Ishikawa (cell line): ENCODE results near the gene PCGF2.

Source experiments
- CEBPB ChIP-seq: IDR thresholded peaks from 2 replicates; pipeline ENCODE4 v1.6.1; 2012
- EP300 ChIP-seq: IDR thresholded peaks from 2 replicates; pipeline ENCODE4 v1.6.1; 2012; ENCODE audit warnings: borderline replicate concordance
- TAF1 ChIP-seq: IDR thresholded peaks from 2 replicates; pipeline ENCODE4 v1.6.1; 2012; ENCODE audit warnings: low read depth, mild to moderate bottlenecking
- TCF12 ChIP-seq: IDR thresholded peaks from 2 replicates; pipeline ENCODE4 v1.6.1; 2012; ENCODE audit warnings: low read depth
- TF ChIP-seq, protein P1 (sequence below): IDR thresholded peaks from 2 replicates; pipeline ENCODE4 v1.6.1; 2012; ENCODE audit warnings: low read depth, mild to moderate bottlenecking
- TF ChIP-seq, protein P2 (sequence below): IDR thresholded peaks from 2 replicates; pipeline ENCODE4 v1.6.1; 2012

DNA sequence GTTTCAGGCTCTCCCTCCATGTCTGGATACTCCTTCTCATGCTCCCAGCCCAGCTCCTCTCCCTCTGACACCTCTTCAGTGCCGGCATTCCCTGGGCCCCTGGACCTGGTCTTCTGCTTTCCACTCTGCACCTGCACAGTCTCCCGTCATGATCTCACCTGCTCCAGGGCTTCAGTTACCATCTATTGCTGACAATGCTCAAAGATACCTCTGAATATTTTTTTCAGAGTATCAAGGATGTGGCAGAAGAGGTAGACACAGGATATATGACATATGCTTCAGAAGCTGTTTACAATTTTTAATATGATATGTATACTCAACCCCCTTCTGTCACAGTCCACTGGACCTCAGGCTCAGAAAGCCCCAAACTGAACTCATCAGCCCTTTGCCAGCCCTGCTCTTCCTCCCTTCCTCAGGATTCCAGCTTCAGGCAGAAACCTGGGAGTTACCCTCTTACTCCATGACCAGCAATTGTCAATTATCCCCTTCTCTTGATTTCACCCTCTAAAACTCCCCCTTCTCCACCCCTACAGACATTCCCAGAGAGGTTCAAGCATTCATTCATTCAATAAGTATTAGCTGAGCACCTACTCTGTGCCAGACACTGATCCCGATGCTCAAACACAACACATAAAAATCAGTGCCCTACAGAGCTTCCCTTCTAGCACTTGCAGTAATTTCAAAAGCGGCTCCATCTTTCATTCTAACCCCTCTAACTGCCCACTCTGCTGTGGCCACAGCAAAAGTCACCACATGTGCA, 50.9 kb downstream of the PCGF2 start:
- TF ChIP-seq, protein P1, sequence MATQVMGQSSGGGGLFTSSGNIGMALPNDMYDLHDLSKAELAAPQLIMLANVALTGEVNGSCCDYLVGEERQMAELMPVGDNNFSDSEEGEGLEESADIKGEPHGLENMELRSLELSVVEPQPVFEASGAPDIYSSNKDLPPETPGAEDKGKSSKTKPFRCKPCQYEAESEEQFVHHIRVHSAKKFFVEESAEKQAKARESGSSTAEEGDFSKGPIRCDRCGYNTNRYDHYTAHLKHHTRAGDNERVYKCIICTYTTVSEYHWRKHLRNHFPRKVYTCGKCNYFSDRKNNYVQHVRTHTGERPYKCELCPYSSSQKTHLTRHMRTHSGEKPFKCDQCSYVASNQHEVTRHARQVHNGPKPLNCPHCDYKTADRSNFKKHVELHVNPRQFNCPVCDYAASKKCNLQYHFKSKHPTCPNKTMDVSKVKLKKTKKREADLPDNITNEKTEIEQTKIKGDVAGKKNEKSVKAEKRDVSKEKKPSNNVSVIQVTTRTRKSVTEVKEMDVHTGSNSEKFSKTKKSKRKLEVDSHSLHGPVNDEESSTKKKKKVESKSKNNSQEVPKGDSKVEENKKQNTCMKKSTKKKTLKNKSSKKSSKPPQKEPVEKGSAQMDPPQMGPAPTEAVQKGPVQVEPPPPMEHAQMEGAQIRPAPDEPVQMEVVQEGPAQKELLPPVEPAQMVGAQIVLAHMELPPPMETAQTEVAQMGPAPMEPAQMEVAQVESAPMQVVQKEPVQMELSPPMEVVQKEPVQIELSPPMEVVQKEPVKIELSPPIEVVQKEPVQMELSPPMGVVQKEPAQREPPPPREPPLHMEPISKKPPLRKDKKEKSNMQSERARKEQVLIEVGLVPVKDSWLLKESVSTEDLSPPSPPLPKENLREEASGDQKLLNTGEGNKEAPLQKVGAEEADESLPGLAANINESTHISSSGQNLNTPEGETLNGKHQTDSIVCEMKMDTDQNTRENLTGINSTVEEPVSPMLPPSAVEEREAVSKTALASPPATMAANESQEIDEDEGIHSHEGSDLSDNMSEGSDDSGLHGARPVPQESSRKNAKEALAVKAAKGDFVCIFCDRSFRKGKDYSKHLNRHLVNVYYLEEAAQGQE, result no peak
- TF ChIP-seq, protein P2, sequence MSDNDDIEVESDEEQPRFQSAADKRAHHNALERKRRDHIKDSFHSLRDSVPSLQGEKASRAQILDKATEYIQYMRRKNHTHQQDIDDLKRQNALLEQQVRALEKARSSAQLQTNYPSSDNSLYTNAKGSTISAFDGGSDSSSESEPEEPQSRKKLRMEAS, result no peak
- TF ChIP-seq EP300 (no peak), TAF1 (no peak), TCF12 (no peak), CEBPB (no peak)
